ENCODE measurements around the gene MTX1.
"Not testable (repeated sequence)": the region's sequence is repeated elsewhere in the genome, so short reads cannot be mapped to it uniquely, and the experiment has no call there.

DNA sequence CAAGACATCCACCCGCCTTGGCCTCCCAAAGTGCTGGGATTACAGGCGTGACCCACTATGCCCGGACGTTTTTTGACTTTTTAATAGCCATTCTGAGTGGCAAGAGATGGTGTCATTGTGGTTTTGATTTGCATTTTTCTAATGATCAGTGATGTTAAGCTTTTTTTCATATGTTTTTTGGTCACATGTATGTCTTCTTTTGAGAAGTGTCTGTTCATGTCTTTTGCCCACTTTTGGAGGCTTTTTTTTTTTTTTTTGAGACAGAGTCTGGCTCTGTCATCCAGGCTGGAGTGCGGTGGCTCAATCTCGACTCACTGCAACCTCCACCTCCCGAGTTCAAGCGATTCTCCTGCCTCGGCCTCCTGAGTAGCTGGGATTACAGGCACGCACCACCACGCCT, 43.9 kb upstream of the MTX1 start:
- TF ChIP-seq, protein P1, sequence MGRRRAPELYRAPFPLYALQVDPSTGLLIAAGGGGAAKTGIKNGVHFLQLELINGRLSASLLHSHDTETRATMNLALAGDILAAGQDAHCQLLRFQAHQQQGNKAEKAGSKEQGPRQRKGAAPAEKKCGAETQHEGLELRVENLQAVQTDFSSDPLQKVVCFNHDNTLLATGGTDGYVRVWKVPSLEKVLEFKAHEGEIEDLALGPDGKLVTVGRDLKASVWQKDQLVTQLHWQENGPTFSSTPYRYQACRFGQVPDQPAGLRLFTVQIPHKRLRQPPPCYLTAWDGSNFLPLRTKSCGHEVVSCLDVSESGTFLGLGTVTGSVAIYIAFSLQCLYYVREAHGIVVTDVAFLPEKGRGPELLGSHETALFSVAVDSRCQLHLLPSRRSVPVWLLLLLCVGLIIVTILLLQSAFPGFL (CRISPR knock-in tag; IDR thresholded peaks at IDR 0.05), result not testable (repeated sequence)
- not testable (repeated sequence) for TF ChIP-seq BRCA1 (IDR thresholded peaks at IDR 0.05); BRCA1 (CRISPR knock-in tag; IDR thresholded peaks at IDR 0.05); SP1 (CRISPR knock-in tag; IDR thresholded peaks at IDR 0.05); FOXA3 (CRISPR knock-in tag; conservative IDR thresholded peaks at IDR 0.05 in 1 of 2, IDR thresholded peaks at IDR 0.05 in 1 of 2); POLR2A (conservative IDR thresholded peaks at IDR 0.05)

Data from K562 (cell line).